Urothelium cell line (cell line): ENCODE results near the gene USP36.

Experiments
- DNase-seq: peaks from one replicate; pipeline ENCODE4 v3.0.0; 2011; ENCODE audit warnings: low spot score, mixed read lengths
- FAIRE-seq: peaks from 2 replicates; lab custom pipeline; 2011; peaks lifted over from hg19 to GRCh38; lab: Jason Lieb, UNC

USP36 gene

DNA sequence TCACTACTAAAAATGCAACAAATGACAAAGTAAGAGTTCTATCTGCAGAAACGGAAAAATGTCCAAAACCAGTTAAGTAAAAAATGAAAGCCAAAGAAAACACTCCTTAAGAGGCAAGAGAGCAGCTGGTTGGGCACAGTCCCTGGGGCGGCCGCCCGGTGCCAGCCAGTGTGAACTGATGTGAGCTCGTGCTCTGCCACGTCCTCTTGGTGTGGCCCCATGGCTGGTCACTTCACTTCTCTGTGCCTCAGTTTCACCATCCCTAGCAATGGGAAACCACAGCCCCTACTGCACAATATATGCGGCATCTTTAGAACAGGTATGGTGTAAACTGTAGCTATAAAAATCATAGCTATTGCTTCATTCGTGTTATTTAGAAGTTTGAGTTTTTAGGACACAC is 21.2 kb downstream of the USP36 start:
- no peak for FAIRE-seq
- no peak for DNase-seq

DNA sequence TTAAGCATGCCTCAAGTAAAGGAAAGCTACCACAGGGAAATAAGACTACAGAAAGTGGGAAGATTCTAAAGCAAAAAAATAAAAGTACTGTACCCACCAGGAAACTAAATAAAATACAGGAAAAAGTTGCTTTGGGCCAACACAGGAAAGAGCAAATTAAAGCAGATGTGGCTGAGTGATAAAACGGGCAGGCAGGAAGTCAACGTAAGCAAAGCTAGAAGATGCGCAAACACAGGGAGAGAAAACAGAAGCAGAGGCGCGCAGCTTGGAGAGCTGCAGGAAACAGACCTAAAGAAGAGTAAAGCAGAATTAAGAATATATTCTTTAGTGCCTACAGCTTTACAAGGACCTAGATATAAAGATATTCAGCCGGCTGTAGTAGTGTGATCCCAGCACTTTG is 21.7 kb downstream of the USP36 start:
- FAIRE-seq, result no peak

DNA sequence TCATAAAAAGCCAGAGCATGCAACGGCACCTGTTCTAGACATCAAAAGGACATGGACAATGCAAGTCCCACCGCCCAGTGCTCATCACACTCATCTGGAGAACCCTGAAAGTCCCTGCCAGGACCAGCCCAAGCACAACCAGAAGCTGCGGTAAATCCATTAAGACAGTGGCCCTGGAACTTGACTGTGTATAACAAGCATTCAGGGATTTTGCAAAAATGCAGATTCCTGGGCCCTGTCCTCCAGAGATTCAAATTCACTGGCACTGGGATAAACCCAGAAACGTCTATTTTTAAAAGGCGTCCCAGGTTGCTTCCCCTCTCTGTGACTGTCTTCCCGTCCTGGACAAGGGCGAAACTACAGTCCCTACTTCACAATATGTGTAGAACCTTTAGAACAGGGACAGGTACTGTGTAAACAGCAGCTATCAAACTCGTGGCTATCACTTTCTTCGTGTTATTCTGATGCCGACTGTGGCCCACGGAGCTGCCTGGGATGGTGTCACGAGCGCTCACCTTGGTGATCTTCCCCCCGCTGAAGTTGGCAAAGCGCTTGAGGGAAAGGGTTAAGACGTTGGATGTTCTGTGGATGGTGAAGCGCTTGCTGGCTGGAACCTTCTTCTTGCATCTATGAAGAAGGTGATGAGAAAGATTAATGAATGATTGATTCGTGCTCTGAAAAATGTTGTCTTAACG is 22.3 kb downstream of the USP36 start:
- no peak for FAIRE-seq

More for the DNA sequence above, 21.7 kb downstream of the USP36 start:
- DNase-seq, result no peak

DNA sequence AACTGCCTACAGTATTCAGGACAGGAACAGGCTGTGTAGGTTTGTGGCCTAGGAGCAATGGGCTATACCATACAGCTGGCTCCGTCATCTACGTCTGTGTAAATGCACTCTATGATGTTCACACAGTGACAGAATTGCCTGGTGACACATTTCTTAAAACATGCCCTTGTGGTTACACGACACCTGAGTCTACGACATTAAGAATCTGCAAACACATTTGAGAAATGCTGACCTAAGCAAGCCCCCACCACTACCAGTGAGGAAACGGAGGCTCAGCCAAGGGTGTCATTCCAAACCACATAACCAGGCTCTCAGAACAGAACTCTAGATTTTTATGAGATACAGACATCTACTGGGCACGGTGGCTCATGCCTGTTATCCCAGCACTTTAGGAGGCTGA is 23.5 kb downstream of the USP36 start:
- FAIRE-seq, result peak; percentile 35
- DNase-seq, result no peak

More for the DNA sequence above, 22.3 kb downstream of the USP36 start:
- no peak for DNase-seq

DNA sequence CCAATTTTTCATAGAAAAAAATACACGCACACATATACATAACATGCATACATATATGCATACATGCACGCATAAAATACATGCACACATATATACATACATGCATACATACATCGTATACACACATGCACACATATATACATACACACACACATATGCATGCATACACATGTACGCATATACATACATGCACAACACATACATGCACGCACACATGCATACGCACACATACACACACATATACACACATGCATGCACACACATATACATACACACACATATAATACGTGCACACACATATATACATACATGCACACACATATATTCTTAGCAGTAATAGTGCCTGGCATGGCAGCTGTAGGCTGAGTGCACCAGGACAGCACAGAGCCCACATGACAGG is 24.9 kb downstream of the USP36 start:
- FAIRE-seq, result peak; percentile 98
- no peak for DNase-seq

DNA sequence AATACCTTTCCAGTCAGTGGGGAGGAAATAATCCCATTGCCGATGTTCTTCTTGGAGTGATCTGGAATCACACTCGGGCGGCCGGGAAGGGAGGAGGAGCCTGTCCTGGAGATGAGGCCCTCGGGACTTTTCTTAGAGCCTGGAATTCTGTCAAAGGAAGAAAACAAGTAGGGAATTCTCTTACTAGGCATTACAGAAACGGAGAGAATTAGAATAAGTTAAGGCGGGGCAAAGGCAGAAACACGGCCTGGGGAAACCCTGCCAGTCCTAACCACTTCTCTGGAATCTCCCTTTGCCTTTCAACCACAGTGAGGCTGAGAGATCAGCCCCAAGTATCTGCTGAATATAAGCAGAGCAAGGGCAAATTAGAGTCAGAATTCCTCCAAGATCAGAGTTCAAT is 27.8 kb downstream of the USP36 start:
- DNase-seq (no peak), FAIRE-seq (no peak)

DNA sequence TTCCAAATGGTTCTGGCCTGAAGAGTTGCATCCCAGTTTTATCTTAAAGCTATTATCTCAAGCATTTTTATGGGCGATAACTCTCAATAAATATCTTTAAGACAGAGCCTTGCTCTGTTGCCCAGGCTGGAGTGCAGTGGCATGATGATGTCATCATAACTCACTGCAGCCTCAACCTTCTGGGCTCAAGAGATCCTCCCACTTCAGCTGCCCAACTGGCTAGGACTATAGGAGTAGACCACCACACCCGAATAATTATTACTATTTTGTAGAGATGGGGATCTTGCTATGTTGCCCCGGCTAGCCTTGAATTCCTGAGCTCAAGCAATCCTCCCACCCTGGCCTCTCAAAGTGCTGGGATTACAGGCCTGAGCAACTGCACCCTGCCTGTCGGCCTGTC is 32.5 kb downstream of the USP36 start:
- no peak for FAIRE-seq
- DNase-seq, result no peak

DNA sequence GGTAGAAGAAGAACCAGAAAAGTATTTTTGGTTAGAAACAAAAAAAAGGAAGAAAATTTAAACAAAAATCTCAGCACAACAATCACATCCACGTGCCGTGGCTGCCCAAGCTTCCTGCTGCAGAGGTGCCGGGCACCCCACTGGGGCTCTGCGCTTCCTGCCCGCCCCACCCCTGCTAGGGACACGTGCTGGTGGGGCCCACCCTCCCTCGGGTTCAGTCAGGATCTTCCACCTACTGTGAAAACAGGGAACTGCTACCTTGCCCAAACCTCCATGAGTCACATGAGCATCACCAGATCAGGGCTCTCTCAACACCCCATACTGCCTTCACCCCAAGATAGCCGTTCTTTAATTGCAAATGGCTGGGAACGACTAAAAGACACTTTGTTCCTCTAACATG is 34.2 kb downstream of the USP36 start:
- DNase-seq, result no peak
- no peak for FAIRE-seq

DNA sequence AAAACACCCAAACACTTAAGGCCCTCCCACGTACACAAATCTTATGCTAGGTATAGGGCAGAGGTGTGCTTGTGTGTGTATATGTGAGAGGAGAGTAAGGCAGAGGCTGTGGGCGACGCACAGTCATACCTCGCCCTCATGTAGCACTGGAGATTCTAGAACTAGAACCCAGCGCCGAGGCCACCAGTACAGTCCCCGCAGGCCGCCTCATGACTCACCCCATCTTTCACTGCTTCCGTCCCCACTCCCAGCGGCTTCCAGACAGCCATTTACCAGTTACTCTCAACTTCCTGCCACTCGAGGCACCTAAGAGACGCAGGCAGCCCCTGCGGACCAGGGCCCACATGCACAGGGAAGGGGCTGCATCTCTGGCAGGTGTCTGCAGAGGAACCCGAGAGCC is 35.3 kb downstream of the USP36 start:
- DNase-seq (no peak), FAIRE-seq (no peak)

DNA sequence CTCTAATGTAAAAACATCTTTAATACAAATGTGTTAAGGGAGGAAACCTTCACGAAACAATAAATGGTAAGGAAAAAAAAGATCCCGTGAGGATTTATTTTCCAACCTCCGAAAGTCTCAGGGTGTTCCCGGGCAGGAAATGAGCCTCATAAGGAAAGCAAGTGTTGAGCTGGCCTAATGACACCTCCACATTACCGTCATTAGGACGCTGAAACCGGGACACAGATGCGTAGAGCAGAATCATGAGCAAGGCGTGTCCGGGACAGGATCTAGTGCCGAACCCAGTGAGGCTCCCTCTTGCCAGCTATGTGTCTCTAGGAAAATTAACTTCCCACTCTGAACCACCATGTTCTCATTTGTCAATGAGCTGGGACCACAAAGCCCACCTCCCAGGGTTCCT is 35.8 kb downstream of the USP36 start:
- FAIRE-seq (peak; percentile 27), DNase-seq (no peak)

DNA sequence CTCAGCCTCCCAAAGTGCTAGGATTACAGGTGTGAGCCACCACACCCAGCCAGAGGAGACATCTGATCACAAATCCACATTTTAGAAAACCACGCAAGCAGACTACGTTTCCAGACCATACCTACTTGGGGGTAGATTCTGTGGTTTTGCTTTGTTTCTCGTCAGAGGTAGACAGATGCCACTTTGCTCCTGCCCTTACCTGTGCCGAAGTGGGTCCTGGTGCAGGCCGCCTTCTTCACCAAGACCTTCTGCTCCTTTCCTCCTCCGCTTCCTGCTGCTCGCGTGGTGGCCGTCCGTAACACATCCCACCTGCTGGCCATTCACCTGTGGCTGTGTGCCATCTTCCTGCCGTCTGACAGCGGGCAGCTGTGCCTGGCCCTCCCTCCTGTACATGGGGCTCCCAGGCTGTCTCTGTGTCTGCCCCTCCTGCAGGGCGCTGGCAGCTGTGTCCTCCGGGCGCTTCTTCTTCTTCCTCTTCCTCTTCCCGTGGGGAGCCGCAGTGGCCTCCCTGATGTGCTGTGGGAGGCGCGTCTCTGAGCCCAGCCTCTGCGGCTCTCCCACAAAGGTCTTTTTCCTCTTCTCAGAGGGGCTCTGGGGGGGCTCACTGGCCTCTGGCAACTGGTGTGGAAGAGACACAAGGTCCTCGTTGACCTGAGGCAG is 37.3 kb downstream of the USP36 start:
- DNase-seq, result no peak
- FAIRE-seq, result peak; percentile 76

DNA sequence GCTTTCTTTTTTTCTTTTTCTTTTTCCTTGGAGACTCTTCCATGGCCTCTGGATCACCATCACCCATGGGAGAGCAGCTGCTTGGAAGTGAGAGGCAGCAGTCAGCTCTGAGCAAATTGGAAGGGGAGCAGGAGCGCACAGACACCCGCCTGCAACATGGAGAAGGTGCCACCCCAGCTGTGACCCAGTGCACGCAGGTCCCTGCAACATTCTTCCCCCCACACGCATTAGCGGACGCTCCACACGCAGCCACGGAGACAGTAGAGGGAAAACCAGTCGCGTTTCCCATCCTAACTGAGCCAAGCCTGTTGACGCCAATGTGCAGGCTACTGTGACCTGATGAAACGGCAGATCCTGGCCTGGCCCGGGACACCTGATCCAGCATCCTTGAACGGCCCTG is 38.2 kb downstream of the USP36 start:
- FAIRE-seq (peak; percentile 44), DNase-seq (no peak)

DNA sequence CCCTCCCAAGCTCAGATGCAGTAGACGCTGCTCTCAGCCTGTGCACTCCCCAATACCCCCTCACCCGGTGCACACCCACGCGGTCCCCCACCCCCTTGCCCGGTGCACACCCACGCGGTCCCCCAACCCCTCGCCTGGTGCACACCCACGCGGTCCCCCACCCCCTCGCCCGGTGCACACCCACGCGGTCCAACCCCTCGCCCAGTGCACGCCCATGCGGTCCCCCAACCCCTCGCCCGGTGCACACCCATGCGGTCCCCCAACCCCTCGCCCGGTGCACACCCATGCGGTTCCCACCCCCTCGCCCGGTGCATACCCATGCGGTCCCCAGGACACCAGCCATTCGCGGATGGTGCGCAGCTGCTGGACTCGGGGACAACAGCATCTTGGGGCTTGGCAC is 38.6 kb downstream of the USP36 start:
- DNase-seq (no peak), FAIRE-seq (no peak)

DNA sequence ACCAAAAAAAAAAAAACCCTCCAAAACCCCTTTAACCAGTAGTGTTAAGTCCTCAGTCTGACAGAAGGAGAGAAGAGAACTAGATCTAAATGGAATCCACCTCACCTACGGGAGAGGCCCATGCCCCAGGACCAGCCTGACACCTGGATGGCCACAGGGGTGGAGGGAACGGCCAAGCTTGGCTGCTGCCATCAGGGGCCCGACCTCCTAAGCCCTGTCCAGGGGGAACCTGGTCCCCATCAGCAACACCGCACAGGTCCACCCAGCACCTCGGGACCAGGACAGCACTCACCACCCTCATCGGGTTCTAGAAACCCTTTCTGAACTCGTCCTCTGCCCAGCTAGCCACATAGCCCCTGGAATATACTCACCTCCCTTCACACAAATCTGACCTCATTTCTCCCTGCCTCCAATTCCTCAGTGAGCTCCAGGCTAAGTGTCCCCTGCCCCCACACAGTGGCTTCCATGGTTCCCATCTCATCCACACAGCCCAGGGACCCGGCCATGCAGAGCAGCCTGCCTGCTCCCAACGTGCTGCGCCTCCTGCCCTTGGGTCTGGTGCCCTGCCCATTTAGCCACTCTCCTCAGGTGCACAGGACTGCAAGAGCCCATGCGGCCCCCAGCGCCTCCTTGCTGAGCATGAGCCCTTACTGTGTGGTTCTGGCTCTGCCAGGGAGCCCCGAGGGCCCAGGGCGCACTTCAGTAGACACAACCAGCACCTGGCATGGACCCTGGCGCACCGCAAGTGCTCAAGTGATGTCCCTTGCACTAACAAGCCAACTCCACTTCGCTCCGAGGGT is 40.3 kb downstream of the USP36 start:
- FAIRE-seq, result peak; percentile 68
- DNase-seq, result no peak

DNA sequence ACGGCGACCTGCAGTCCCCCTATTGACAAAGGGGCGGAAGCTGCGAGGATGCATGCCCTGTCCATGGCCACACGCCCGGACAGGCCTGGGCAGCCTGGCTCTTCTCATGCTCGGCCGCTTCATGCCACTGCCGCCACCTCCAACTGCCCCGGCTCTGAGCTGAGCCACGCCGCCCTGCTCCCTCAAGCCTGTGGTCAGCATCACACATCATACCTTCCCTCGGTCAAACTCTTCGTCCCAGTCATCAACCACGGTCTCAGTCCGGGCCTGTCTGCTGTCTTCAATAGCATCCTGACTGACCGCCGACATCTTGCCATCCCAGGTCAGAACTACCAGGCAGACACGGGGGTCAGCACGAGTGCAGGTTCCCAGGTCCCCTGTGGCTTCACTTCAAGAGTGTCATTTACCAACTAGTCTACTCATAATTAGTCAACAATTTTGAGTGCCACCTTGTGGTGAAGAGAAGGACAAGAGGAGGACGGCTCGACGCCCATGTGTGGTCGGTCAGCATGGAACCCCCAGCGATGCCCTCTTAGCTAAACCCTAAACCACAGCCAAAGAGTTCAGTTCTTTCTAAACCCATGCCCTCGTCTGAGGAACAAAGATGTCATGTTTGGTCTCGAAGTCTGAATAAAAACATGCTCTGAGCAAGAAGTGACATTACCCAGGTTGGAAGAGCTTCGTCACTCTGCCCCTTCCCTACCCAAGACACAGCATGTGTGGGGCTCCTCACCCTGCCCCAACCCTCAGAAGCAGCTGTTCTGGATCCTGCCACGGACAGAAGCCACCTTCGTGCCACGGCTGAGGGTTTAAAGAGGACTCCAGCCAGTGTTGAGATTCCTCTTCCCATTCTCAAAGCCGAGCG is 41.7 kb downstream of the USP36 start:
- no peak for DNase-seq
- peak; percentile 85 for FAIRE-seq

DNA sequence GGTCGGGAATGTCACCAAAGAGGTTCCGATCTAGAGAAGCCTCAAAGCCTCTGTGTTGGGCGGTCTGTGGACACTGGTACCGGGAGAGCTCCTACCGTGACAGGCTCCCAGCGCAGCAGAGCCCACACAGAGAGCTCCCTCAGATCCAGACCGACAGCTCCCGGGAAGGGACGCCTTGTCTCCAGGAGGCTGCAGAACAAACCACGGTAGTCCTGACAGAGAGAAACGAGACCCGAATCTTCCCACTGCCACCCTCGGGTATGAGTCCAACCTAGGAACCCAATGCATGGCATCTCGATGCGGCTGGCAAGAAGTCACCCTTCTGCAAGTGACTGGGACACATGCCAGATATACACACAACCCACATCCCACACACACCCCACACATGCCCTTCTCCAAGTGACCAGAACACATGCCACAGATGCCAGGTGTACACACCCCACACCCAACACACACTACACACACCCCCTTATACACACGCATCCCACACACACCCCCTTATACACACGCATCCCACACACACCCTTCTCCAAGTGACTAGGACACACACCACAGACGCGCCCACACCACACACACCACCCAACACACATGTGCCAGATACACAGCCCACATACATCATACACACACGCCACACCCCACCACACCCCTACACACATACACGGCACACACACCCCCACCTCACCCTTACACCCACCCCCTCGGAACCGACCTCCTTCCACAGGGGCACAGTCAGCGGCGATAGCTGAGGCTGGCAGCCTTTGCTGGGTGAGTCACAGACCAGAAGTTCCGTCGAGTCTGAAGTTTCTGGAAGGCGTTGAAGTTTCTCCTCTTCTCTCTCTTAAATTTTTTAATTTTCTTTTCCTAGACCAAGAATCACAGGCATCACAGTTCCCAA is 42.7 kb downstream of the USP36 start:
- FAIRE-seq, result peak; percentile 99

DNA sequence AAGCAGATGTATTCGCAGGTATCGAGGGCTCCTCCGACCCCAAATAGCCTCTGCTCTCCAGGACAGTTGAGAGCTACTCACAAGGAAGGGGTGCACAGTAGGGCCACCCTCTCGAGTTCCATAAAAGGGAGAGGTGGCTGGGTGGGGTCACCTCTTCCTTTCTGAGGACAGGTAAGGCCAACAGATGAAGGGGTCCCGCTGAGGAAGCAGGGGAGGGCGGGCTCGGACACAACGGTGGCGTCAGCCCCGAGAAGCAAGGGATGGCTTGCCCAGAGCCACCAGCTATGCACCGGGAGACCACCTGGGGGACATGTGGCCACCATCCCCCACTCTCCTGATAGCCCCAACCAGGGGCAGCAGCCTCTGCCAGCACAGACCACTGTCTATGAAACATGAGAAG is 43.4 kb downstream of the USP36 start:
- no peak for DNase-seq
- FAIRE-seq, result no peak

More for the DNA sequence above, 42.7 kb downstream of the USP36 start:
- no peak for DNase-seq

DNA sequence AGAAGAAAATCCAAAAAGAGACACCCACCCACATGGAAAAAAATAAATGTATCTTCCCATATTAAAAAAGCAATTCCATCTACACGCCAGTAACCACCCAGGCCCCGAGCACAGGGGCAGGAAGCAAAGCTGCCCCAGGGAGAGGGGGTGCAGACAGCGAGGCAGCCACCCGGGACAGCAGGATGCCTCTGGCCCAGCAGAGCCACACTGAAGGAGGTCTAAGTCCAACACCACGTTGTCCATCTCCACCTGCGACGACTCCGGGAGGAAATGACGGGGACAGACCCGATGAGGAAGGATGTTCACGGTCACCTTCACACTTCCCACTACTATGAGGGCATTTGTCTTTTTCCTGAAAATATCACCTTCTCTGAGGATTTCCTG is 44.1 kb downstream of the USP36 start:
- FAIRE-seq (no peak), DNase-seq (no peak)

DNA sequence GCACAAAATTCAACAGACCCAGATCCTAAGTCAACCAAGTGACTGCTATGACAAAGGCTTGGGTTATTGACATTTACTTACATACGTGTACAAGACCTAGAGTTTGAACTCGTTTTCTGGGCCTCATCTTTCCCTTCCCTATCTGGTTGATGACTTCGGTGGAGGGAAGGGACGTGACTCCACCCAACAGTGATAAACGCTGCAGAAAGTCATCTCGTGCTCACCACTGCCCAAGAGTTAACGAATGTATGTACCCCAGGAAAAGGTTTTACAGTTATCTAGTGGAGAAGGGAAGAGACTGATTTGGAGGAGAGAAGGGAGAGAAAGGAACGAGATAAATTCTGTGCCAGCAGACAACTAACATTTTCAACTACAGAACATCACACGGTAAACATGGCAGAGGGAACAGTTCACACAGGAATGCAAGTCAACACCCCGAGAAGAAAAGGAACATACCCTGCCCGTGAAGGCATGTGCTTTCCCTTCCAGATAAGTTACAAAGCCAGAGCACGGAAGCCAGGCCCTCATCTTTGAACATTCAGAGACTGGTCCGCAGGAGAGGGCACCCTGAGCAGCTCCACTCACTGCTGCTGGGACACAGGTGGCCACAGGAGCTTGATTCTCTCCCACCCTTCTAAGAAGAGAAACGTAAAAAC is 44.6 kb downstream of the USP36 start:
- DNase-seq (no peak), FAIRE-seq (no peak)
